IMR-90 (cell line): ENCODE data around the gene CACNA2D1.

Experiments used
- CTCF ChIP-seq: conservative IDR thresholded peaks from 2 replicates; pipeline ENCODE4 v1.5.1; 2012; ENCODE audit warnings: mild to moderate bottlenecking, low read depth, low read length, improper control_type of control experiment
- MAFK ChIP-seq: IDR thresholded peaks from 2 replicates; pipeline ENCODE4 v1.6.1; 2012; ENCODE audit warnings: low read depth, low read length, improper control_type of control experiment
- MXI1 ChIP-seq: IDR thresholded peaks from 2 replicates; pipeline ENCODE4 v1.6.1; 2012; ENCODE audit warnings: low read depth, mild to moderate bottlenecking, low read length, moderate library complexity, borderline replicate concordance
- POLR2A ChIP-seq: IDR thresholded peaks from 2 replicates; pipeline ENCODE4 v1.6.1; 2012; ENCODE audit warnings: mild to moderate bottlenecking, low read depth, low read length
- RAD21 ChIP-seq: IDR thresholded peaks from 2 replicates; pipeline ENCODE4 v1.6.1; 2012; ENCODE audit warnings: low read length, improper control_type of control experiment
- RCOR1 ChIP-seq: IDR thresholded peaks from 2 replicates; pipeline ENCODE4 v1.6.1; 2012; ENCODE audit warnings: mild to moderate bottlenecking, low read length, improper control_type of control experiment; ENCODE audit not compliant: insufficient replicate concordance
- TF ChIP-seq, protein P1 (sequence below): fragments of 150-350 bp; IDR thresholded peaks from 2 replicates; pipeline ENCODE4 v1.6.1; 2017; ENCODE audit warnings: mild to moderate bottlenecking, antibody characterized with exemption, low read length, low read depth
- TF ChIP-seq, protein P2 (sequence below): fragments of 150-350 bp; IDR thresholded peaks from 2 replicates; pipeline ENCODE4 v1.6.1; 2016; ENCODE audit warnings: low read depth, mild to moderate bottlenecking, low read length, moderate library complexity, borderline replicate concordance

- TF ChIP-seq CTCF (no peak), POLR2A (no peak), RAD21 (no peak), RCOR1 (no peak), MAFK (no peak), MXI1 (no peak)
- TF ChIP-seq, protein P1, sequence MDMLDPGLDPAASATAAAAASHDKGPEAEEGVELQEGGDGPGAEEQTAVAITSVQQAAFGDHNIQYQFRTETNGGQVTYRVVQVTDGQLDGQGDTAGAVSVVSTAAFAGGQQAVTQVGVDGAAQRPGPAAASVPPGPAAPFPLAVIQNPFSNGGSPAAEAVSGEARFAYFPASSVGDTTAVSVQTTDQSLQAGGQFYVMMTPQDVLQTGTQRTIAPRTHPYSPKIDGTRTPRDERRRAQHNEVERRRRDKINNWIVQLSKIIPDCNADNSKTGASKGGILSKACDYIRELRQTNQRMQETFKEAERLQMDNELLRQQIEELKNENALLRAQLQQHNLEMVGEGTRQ: no peak
- TF ChIP-seq, protein P2, sequence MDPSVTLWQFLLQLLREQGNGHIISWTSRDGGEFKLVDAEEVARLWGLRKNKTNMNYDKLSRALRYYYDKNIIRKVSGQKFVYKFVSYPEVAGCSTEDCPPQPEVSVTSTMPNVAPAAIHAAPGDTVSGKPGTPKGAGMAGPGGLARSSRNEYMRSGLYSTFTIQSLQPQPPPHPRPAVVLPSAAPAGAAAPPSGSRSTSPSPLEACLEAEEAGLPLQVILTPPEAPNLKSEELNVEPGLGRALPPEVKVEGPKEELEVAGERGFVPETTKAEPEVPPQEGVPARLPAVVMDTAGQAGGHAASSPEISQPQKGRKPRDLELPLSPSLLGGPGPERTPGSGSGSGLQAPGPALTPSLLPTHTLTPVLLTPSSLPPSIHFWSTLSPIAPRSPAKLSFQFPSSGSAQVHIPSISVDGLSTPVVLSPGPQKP: no peak
These were observed 207.9 kb downstream of the CACNA2D1 start for GRCh38 chr7:82235713-82236112.
